Keratinocyte (primary cell): ENCODE data around the gene PLA2G6. TPM values are rescaled to one million over a fixed set of nuclear protein-coding genes. Genes with fewer than 3 reads are reported as not detected.

Experiments used
- DNase-seq: peaks from one replicate; pipeline ENCODE4 v3.0.0-alpha.2; 2011; ENCODE audit warnings: low read depth, missing footprints, low spot score
- FAIRE-seq: peaks from 2 replicates; lab custom pipeline; 2011; peaks lifted over from hg19 to GRCh38; lab: Jason Lieb, UNC
- H2AFZ ChIP-seq: 2 replicates; pipeline ENCODE4 v1.6.0; 2012; ENCODE audit warnings: low read length, control low read depth, inconsistent platforms; ENCODE audit not compliant: control insufficient read depth
- H3K27ac ChIP-seq: 2 replicates; pipeline ENCODE4 v1.5.1; 2011; ENCODE audit warnings: low read length; ENCODE audit not compliant: control insufficient read depth, insufficient read depth
- H3K27me3 ChIP-seq: 3 replicates; pipeline ENCODE4 v1.6.0; 2011; ENCODE audit warnings: low read length; ENCODE audit not compliant: control insufficient read depth, insufficient read depth; ENCODE audit errors: extremely low read depth
- H3K36me3 ChIP-seq, 2 experiments: 2 replicates in 1 of 2; 3 replicates in 1 of 2; pipeline ENCODE4 v1.5.1; 2011; ENCODE audit warnings: low read length in 2 of 2, mild to moderate bottlenecking in 1 of 2; ENCODE audit not compliant: control insufficient read depth in 2 of 2, insufficient read depth in 2 of 2; ENCODE audit errors: extremely low read depth in 1 of 2
- H3K4me1 ChIP-seq: 3 replicates; pipeline ENCODE4 v1.5.1; 2011; ENCODE audit warnings: low read length; ENCODE audit not compliant: control insufficient read depth, insufficient read depth; ENCODE audit errors: extremely low read depth
- H3K4me2 ChIP-seq: 3 replicates; pipeline ENCODE4 v1.6.0; 2011; ENCODE audit warnings: low read depth, low read length; ENCODE audit not compliant: control insufficient read depth, insufficient read depth; ENCODE audit errors: extremely low read depth
- H3K4me3 ChIP-seq, 3 experiments: fragments of 200-600 bp in 1 of 3; sonication (generic) in 1 of 3; 2 replicates in 2 of 3; 3 replicates in 1 of 3; pipeline ENCODE4 v1.5.1; 2011 to 2016; ENCODE audit warnings: low read length in 3 of 3, mild to moderate bottlenecking in 3 of 3, control low read depth in 2 of 3, inconsistent platforms in 1 of 3, low read depth in 1 of 3, mixed read lengths in 1 of 3, mixed run types in 1 of 3, moderate library complexity in 1 of 3; ENCODE audit not compliant: control insufficient read depth in 2 of 3, insufficient read depth in 2 of 3; ENCODE audit errors: extremely low read depth in 1 of 3
- H3K79me2 ChIP-seq: 2 replicates; pipeline ENCODE4 v1.6.0; 2012; ENCODE audit warnings: low read length; ENCODE audit not compliant: control insufficient read depth, insufficient read depth
- H3K9ac ChIP-seq: 3 replicates; pipeline ENCODE4 v1.6.0; 2011; ENCODE audit warnings: low read length; ENCODE audit not compliant: control insufficient read depth, insufficient read depth; ENCODE audit errors: extremely low read depth
- H3K9me1 ChIP-seq: 3 replicates; pipeline ENCODE4 v1.6.0; 2011; ENCODE audit warnings: low read length; ENCODE audit not compliant: control insufficient read depth, insufficient read depth; ENCODE audit errors: extremely low read depth
- H3K9me3 ChIP-seq: 2 replicates; pipeline ENCODE4 v1.5.1; 2012; ENCODE audit warnings: low read depth, low read length; ENCODE audit not compliant: control insufficient read depth
- H4K20me1 ChIP-seq: 3 replicates; pipeline ENCODE4 v1.6.0; 2011; ENCODE audit warnings: low read length; ENCODE audit not compliant: control insufficient read depth, insufficient read depth; ENCODE audit errors: extremely low read depth
- CTCF ChIP-seq, 3 experiments: IDR thresholded peaks in 1 of 3; conservative IDR thresholded peaks in 1 of 3; optimal IDR thresholded peaks in 1 of 3; 2 replicates in 2 of 3; 3 replicates in 1 of 3; pipeline versions ENCODE3 to v1.5.1; 2011; ENCODE audit warnings: low read length in 3 of 3, mild to moderate bottlenecking in 3 of 3, moderate library complexity in 2 of 3, control low read depth in 1 of 3, inconsistent platforms in 1 of 3; ENCODE audit not compliant: insufficient read depth in 2 of 3; ENCODE audit errors: extremely low read depth in 1 of 3
- EZH2 ChIP-seq: IDR thresholded peaks from one replicate; pipeline ENCODE4 v1.6.1; 2012; ENCODE audit warnings: inconsistent platforms, mild to moderate bottlenecking, low read length, moderate library complexity
- dilution Hi-C: fragments of 300-500 bp; cut with MboI; formaldehyde crosslinking; loops from one replicate; pipeline ENCODE4 v1.7.0; 2020; ENCODE audit warnings: low sequenced_read_pairs; ENCODE audit not compliant: extremely low pct_ligation_motif_present
- polyA plus RNA-seq, 5 experiments: library from polyadenylated mRNA; depleted of rRNA in 3 of 5; stranded (reverse) in 3 of 5; stranded (forward) in 1 of 5; unstranded in 1 of 5; fragments of >200 nt; gene quantifications; 1 replicate in 1 of 5; 2 replicates in 3 of 5; 3 replicates in 1 of 5; pipeline versions ENCODE4 v1.2.1 to v1.2.3, GENCODE V29; 2011 to 2012; ENCODE audit warnings: missing spikeins in 2 of 5, low read depth in 1 of 5, low replicate concordance in 1 of 5

PLA2G6 gene
- polyA plus RNA-seq, 1 donor (not counting 4 experiments of a cell fraction or from before 2014, with no cell fraction given), result 5.2 TPM

- H3K27me3 ChIP-seq, result no peaks in the 10 kb centered on the region
- peaks cover 26 to 27% of the 10 kb centered on the region in 2 experiments for H3K36me3 ChIP-seq
- H3K4me3 ChIP-seq, result no peak overlapping the region
- peaks cover 34% of the 10 kb centered on the region for H3K79me2 ChIP-seq
- no peak overlapping the region for H3K27ac ChIP-seq
- H3K9ac ChIP-seq, result peak overlapping the region; percentile 15
- H4K20me1 ChIP-seq, result peaks cover 6% of the 10 kb centered on the region
- no peak for FAIRE-seq
- H2AFZ ChIP-seq, result no peak overlapping the region
- H3K4me2 ChIP-seq, result peak overlapping the region; percentile 27
- H3K4me1 ChIP-seq, result peaks cover 26% of the 10 kb centered on the region
- dilution Hi-C loops, result no loop called here
- TF ChIP-seq CTCF (optimal IDR thresholded peaks at IDR 0.05 in 1 of 3, IDR thresholded peaks at IDR 0.05 in 1 of 3, conservative IDR thresholded peaks at IDR 0.05 in 1 of 3; ENCODE audit: extremely low read depth in 1 of 3, insufficient read depth in 2 of 3, low read length in 3 of 3) (no peak), EZH2 (no peak)
- no peak for DNase-seq
- H3K9me3 ChIP-seq, result no peaks in the 10 kb centered on the region
- peaks cover 2% of the 10 kb centered on the region for H3K9me1 ChIP-seq
Measured at GRCh38 chr22:38213990-38214301, 32.3 kb upstream of the PLA2G6 start.

GRCh38 chr22:38213319-38213989 lies 31.8 kb upstream of the PLA2G6 start:
- Histone ChIP-seq H3K4me2 (no peak overlapping the region), H3K4me1 (peaks cover 22% of the 10 kb centered on the region), H3K9me3 (no peaks in the 10 kb centered on the region), H3K9ac (no peak overlapping the region), H3K27ac (no peak overlapping the region), H3K27me3 (no peaks in the 10 kb centered on the region), H3K9me1 (peaks cover 2% of the 10 kb centered on the region), H3K36me3 (peaks cover 27 to 28% of the 10 kb centered on the region in 2 experiments), H3K79me2 (peaks cover 37% of the 10 kb centered on the region), H4K20me1 (peaks cover 6% of the 10 kb centered on the region), H2AFZ (no peak overlapping the region), H3K4me3 (no peak overlapping the region)
- TF ChIP-seq CTCF (optimal IDR thresholded peaks at IDR 0.05 in 1 of 3, IDR thresholded peaks at IDR 0.05 in 1 of 3, conservative IDR thresholded peaks at IDR 0.05 in 1 of 3; ENCODE audit: extremely low read depth in 1 of 3, insufficient read depth in 2 of 3, low read length in 3 of 3), result no peak
- TF ChIP-seq EZH2, result no peak
- DNase-seq, result no peak
- dilution Hi-C loops, result no loop called here
- peak; percentile 36 for FAIRE-seq
